Stromal cell of bone marrow (primary cell): ENCODE results near the gene MARCHF7.
"Not testable (repeated sequence)": the region's sequence is repeated elsewhere in the genome, so short reads cannot be mapped to it uniquely, and the experiment has no call there.

Source experiments
- DNase-seq: peaks from one replicate; pipeline ENCODE4 v3.0.0-alpha.2; 2012; ENCODE audit warnings: low read depth

The MARCHF7 gene

DNA sequence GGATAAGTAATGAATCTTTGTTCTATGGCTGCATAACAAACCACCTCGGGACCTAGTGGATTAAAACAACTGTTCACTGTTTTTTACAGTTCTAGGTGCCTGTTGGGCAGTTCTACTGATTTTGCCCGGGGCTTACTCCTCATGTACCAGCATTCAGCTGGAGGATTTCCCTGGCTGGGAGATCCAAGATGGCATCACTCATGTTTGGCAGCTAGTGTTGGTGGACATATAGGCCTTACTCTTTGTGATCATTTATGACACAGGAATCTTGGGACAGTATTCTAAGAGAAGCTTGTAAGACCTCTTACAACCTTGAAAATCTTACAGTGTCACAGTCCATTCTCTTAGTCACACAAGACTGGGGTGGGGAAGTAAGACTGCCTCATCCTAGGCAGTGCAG, 4.6 kb downstream of the MARCHF7 start:
- no peak for DNase-seq

DNA sequence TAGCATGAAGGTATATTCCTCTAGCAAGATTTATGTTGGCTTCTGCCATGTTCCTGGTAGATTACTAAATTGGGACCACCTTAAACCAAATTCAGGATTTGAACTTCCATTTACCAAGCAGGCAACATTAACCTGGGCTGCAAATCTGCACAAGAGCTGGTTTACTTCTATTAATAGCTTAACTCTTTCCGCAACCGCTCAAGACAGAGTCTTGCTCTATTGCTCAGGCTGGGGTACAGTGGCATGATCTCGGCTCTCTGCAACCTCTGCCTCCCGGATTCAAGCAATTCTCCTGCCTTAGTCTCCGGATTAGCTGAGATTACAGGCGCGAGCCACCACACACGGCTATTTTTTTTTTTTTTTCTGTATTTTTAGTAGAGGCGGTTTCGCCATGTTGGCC, 8.4 kb downstream of the MARCHF7 start:
- no peak for DNase-seq

DNA sequence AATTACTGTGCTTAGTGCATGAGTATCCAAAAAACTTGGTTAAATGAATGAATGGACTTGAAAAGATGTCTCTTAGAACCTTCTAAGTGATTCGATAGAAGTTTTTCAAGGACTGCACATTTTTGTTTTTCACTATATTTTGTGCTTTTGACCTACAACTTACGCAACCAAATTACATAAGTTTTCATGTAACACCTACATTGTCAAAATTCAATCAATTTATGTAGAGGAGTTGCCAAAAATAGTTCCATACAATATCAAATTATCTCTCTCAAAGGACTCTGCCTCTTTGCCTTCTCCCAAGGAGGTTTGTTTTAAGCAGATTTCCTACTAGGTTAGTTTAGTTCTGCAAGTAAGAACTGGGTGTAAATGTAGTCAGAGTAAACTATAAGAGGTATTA, 10.3 kb downstream of the MARCHF7 start:
- DNase-seq = no peak

DNA sequence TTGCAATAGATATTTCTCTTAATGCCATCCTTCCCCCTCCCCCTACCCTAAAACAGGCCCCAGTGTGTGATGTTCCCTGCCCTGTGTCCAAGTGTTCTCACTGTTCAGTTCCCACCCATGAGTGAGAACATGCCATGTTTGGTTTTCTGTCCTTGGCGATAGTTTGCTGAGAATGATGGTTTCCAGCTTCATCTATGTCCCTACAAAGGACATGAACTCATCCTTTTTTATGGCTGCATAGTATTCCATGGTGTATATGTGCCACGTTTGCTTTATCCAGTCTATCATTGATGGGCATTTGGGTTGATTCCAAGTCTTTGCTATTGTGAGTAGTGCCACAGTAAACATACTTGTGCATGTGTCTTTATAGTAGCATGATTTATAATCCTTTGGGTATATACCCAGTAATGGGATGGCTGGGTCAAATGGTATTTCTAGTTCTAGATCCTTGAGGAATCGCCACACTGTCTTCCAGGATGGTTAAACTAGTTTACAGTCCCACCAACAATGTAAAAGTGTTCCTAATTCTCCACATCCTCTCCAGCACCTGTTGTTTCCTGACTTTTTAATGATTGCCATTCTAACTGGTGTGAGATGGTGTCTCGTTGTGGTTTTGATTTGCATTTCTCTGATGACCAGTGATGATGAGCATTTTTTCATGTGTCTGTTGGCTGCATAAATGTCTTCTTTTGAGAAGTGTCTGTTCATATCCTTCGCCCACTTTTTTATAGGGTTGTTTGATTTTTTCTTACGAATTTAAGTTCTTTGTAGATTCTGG, 12.7 kb downstream of the MARCHF7 start:
- not testable (repeated sequence) for DNase-seq

DNA sequence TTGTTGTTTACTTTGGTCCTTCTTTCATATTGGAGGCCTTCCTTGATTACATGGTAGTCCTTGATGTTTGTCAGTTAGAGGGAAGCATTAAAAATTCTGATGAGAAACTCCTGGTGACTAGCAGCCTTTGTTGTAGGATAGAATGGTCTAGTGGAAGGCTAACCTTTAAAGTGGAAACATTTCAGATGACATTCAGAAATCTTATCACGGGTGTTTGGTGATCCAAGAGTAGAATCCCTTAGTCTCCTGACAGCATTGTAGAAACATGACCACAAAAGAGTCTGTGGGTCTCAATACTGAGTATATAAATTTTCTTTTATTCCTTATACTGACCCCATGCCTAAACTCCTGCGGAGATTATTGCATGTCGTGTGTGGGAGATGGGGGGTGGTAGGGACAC, 13.4 kb downstream of the MARCHF7 start:
- DNase-seq = no peak

GRCh38 chr2:159728629-159729028, 16.3 kb downstream of the MARCHF7 start:
- no peak for DNase-seq

GRCh38 chr2:159735648-159736047, 23.3 kb downstream of the MARCHF7 start:
- no peak for DNase-seq

DNA sequence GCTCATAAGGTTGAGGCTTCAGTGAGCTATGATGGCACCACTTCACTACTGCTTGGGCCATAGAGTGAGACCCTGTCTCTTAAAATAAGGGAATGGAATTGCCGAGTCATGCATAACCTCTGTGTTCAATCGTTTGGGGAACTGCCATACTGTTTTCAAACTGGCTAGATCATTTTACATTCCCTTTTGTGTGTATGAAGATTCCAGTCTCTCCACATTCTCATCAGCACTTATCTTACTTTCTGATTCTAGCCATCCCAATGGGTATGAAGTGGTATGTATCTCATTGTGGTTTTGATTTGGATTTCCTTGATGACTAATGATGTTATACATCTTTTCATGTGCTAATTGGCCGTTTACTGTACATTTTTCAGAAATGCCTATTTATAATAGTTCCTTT, 23.7 kb downstream of the MARCHF7 start:
- DNase-seq = no peak

DNA sequence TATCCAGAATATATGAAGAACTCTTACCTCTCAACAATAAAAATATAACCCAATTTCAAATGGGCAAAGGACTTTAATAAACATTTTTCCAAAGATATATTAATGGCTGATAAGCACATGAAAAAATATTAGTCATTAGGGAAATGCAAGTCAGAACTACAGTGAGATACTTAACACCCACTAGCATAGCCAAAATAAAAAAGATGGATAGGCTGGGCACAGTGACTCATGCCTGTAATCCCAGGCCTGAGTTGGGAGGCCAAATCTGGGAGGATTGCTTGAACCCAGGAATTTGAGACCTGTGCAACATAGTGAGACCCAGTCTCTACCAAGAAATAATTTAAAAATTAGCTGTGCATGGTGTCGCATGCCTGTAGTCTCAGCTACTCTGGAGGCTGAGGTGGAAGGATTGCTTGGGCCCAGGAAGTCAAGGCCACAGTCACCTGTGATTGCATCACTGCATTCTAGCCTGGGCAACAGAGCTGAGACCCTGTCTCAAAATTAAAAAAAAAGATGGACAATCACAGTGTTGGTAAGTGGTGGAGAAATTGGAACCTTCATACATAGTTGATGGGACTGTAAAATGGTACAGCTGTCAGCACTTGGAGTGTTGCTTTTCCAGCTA, 25.1 kb downstream of the MARCHF7 start:
- DNase-seq = no peak

DNA sequence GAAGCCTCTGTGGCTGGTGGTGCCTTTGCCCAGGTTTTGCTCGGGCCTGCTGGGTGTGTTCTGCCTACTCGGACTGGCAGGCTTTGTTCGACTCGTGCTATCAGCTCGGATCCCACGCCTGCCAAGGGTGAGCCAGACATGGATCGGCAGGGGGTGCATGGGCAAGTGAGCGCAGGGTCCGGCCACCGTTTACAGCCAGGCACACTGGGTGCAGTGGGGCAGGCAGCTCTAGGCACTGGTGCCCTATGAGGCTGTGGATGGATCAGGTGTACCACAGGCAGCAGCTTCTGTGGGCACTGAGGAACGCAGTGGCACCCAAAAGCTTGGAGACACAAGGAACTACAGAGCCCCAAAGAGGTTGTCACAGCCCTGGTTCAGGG, 25.6 kb downstream of the MARCHF7 start:
- no peak for DNase-seq

DNA sequence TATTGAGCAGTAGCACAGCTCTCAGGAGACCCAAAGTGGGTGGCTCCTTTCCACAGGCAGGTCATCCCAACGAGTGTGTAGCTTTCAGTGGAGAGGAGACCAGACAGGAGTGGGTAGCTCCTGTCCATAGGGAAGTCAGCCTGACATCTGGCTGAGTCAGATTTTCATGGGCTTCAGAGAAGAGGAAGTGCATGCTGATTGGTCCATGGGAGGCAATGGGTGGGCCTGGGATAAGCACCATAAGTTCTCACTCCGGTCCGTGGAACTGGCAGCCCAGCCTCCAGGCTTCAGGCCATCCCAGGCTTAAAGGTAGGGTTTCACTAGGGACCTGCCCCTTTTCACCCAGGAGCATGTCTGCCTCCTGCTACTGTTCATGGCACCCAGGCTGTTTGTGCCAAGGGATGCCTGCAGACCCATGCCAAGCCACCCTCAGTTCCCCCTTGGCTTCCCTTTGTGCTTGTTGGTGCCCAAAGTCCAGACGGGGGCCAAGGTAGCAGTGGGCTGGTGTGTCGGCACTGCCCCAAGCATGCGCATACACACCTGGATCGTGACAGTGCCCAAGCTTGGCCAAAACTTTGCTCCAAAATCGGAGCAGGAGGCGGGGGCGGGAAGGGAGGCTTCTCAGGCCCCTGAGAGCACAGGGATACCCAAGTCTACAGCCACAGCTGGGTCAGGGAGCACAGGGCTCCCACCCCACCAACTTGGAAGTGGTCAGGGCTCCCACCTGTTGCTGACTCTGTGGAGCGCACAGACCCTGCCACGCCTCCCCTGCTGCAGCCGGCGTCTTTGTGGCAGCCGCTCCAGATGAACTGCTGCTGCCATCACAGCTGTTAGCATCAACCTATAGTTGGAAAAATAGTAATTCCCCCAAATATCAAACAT, 26.4 kb downstream of the MARCHF7 start:
- no peak for DNase-seq

GRCh38 chr2:159742846-159743245, 30.5 kb downstream of the MARCHF7 start:
- no peak for DNase-seq

GRCh38 chr2:159744363-159744762, 32.1 kb downstream of the MARCHF7 start:
- DNase-seq = no peak

- not testable (repeated sequence) for DNase-seq
These were observed 32.9 kb downstream of the MARCHF7 start for GRCh38 chr2:159745237-159745636.

GRCh38 chr2:159748089-159748488, 35.8 kb downstream of the MARCHF7 start:
- no peak for DNase-seq

- DNase-seq = no peak
These were observed 38.6 kb downstream of the MARCHF7 start for GRCh38 chr2:159750873-159751272.

GRCh38 chr2:159753797-159754196, 41.5 kb downstream of the MARCHF7 start:
- DNase-seq = no peak

DNA sequence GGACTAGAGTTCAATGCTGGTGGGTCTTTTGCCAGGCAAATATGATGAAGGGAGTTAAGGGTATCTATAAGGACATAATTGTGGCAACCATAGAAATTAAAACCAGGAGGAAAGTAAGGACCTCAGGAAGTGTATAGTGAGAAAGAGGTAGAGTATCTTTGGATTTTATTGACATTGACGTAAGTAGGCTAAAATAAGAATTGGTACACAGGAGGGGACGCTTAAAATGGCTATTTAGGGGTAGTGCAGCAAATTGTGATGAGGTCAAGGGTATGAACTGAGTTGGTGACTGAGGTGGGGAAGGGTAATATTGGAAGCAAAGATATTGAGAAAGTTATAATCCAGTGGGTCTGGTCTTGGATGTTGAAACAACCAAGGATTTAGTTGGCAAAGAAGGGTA, 42.7 kb downstream of the MARCHF7 start:
- DNase-seq = no peak

- no peak for DNase-seq
These were observed 43.5 kb downstream of the MARCHF7 start for GRCh38 chr2:159755788-159756187.

- no peak for DNase-seq
These were observed 45.9 kb downstream of the MARCHF7 start for GRCh38 chr2:159758239-159758638.

DNA sequence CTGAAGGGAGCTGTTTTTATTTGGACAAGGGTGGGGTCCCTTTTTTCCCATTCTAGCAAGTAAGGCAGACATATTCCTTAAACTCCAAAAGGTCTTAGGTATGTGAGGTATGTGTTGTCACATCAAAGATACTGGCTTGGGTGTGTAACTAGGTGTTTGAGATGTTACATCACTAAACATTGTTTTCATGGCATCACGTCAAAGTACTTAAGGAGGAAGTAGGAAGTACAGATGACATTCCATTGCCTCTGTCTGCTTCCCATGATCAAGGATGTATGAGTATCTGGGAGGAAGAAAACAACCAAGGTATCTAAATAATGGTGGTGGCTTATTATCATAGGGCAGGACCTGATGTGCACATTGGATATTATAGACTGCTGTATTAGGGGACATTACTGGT, 46.4 kb downstream of the MARCHF7 start:
- no peak for DNase-seq

DNA sequence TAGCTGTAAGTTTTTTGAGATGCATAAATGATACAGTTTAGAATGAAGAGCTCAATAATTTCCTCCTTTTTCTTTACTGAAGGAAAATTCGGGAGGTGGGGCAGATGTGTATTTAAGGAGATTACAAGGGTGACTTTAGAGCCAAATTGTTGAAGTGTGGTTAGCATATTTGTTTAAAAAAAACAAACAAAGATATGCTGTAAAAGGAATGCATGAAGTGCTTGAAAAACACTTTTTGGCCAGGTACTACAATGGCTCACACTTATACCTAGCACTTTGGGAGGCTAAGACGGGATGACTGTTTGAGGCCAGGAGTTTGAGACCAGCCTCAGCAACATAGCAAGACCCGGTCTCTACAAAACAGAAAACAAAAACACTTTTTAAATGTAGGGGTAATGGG, 47.3 kb downstream of the MARCHF7 start:
- no peak for DNase-seq

GRCh38 chr2:159760326-159760725, 48.0 kb downstream of the MARCHF7 start:
- DNase-seq = no peak
